Prostate gland (tissue), 2 donors: ENCODE results near the gene HOXA11. TPM values are rescaled to one million over a fixed set of nuclear protein-coding genes. Genes with fewer than 3 reads are reported as not detected.
A peak's percentile ranks its signal among the peaks of the same experiment; 100 is the strongest.

Source experiments
- DNase-seq: peaks from one replicate; pipeline ENCODE4 v3.0.0-alpha.2; 2019; ENCODE audit warnings: low spot score
- H3K27ac ChIP-seq, 2 donors: fragments of 200-600 bp; sonication (generic); 2 replicates each; pipeline ENCODE4 v1.5.1; 2017 to 2019
- H3K27me3 ChIP-seq: fragments of 200-600 bp; sonication (generic); replicated peaks from 2 replicates; pipeline ENCODE4 v1.5.1; 2019; ENCODE audit not compliant: insufficient read depth
- H3K36me3 ChIP-seq, 2 donors: fragments of 200-600 bp; sonication (generic); 1 replicate in 1 of 2; 2 replicates in 1 of 2; pipeline versions ENCODE4 v1.5.1 to v1.8.1; 2017 to 2019
- H3K4me1 ChIP-seq: fragments of 200-600 bp; sonication (generic); replicated peaks from 2 replicates; pipeline ENCODE4 v1.5.1; 2019
- H3K4me3 ChIP-seq, 2 donors: fragments of 200-600 bp; sonication (generic); 2 replicates each; pipeline ENCODE4 v1.5.1; 2017 to 2019
- H3K9me3 ChIP-seq: fragments of 200-600 bp; sonication (generic); 2 replicates; pipeline ENCODE4 v1.5.1; 2017
- POLR2A ChIP-seq: fragments of 450-650 bp; IDR thresholded peaks from one replicate; pipeline ENCODE4 v1.6.1; 2016; ENCODE audit warnings: antibody characterized with exemption, mild to moderate bottlenecking
- POLR2AphosphoS5 ChIP-seq: sonication (generic); formaldehyde crosslinking; IDR thresholded peaks from one replicate; pipeline ENCODE4 v1.6.1; 2017; ENCODE audit warnings: antibody characterized with exemption
- WGBS: methylation state at CpG from one replicate; pipeline ENCODE4 v1.1.5; 2018; 5-methylcytosine and 5-hydroxymethylcytosine counted together
- intact Hi-C: fragments of 100-400 bp; cut with DNase I; formaldehyde crosslinking; loops from one replicate; pipeline ENCODE4 v1.14.2; 2022
- total RNA-seq, 2 donors: library from RNA; depleted of rRNA; stranded (reverse); fragments of >200 nt; gene quantifications; one replicate each; pipeline ENCODE4 v1.1.0, GENCODE V29; 2016
- TF ChIP-seq, protein P1 (sequence below), 4 experiments: fragments of 200-600 bp in 2 of 4; fragments of 450-650 bp in 2 of 4; sonication (generic) in 2 of 4; IDR thresholded peaks; 1 replicate in 3 of 4; 2 replicates in 1 of 4; pipeline ENCODE4 v1.5.1; 2016 to 2019; ENCODE audit warnings: antibody characterized with exemption in 4 of 4, mild to moderate bottlenecking in 2 of 4, moderate library complexity in 2 of 4

Gene HOXA11
- total RNA-seq, 2 donors from 2014 or later: 8.5 to 9.8 TPM

DNA sequence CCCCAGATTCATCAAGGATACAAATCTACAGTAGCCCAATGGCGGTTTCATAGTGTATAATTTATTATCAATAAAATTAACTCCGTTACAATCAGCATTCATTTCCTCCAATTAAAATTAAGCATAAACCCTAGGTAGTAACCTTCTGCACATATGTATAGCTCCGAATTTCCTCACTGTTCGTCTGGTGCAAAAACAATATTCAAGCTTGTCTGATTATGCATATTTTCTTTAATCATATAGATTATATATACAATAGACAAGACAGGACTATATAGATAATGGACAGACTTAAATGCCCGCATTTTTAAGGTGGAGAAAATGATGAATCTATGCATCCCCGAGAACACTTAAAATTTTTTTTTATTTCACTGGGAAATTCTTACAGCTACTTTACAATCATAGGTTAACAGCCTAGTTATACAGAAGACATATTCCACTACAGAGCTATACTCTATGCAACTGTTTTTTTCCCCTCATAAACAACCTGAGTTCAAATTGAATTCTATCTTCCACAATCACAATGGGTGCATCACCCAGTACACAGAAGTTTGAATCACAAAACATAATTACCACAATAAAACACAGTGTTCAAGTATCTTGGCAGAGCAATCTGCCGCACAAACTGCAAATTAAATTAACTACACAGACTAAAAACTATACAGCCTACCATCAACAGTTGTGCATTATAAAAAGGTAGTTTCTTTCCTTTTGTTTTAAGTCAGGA is 22.3 kb downstream of the HOXA11 start:
- WGBS: 28% methylated on average over 7 of the region's 7 CpGs
- Histone ChIP-seq H3K27ac (peak overlapping the region; percentile 96), H3K36me3 (no peaks in the 10 kb centered on the region), H3K4me3 (peak overlapping the region; percentile 61 to 80), H3K9me3 (no peaks in the 10 kb centered on the region), H3K27me3 (no peaks in the 10 kb centered on the region), H3K4me1 (no peaks in the 10 kb centered on the region)
- TF ChIP-seq POLR2A: no peak
- TF ChIP-seq POLR2AphosphoS5: no peak
- TF ChIP-seq, protein P1, sequence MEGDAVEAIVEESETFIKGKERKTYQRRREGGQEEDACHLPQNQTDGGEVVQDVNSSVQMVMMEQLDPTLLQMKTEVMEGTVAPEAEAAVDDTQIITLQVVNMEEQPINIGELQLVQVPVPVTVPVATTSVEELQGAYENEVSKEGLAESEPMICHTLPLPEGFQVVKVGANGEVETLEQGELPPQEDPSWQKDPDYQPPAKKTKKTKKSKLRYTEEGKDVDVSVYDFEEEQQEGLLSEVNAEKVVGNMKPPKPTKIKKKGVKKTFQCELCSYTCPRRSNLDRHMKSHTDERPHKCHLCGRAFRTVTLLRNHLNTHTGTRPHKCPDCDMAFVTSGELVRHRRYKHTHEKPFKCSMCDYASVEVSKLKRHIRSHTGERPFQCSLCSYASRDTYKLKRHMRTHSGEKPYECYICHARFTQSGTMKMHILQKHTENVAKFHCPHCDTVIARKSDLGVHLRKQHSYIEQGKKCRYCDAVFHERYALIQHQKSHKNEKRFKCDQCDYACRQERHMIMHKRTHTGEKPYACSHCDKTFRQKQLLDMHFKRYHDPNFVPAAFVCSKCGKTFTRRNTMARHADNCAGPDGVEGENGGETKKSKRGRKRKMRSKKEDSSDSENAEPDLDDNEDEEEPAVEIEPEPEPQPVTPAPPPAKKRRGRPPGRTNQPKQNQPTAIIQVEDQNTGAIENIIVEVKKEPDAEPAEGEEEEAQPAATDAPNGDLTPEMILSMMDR (IDR thresholded peaks at IDR 0.05): no peak
- intact Hi-C loops: no loop called here
- DNase-seq: no peak

DNA sequence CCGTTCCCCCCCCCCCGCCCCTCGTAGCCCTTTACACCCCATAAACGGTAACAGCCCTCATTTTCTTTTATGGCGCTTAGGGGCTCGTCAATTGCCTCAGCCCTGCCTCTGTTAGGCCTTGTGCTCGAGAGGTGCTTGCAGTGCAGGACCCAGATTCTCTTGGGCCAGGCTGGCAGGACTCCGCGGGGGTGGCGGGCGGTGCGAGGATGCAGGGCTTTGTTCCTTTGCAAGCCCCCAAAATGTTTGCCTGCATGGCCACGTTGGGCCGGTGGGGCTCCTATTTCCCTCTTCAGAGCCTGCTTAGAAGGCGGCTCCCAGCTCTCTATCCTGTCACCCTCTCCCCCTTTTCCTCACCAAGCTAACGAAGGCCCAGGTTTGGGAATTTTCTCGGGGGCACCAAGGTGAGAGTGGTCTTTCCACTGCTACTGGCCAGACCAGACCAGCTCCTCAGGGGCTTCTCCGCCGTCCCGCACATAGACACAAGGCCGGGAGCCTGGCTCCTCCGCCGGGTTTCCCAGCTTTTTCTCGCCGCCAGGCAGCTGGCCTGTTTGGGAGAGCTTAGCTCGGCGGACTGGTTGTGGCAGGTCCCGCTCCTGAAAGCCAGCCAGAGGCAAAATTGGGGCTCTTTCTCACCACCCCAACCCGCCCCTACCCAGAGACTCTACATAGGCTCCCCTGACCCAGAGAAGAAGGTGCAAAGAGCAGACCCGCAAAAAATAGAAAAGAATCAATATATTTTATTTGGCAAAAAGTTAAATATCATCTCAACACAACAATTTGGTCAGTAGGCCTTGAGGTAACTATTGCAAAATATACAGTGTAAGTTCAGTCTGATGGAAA is 23.1 kb downstream of the HOXA11 start:
- H3K27me3 ChIP-seq: no peaks in the 10 kb centered on the region
- no peaks in the 10 kb centered on the region for H3K9me3 ChIP-seq
- H3K36me3 ChIP-seq: no peaks in the 10 kb centered on the region
- 40% methylated on average over 28 of the region's 30 CpGs for WGBS
- peak overlapping the region; percentile 61 to 80 for H3K4me3 ChIP-seq
- peak overlapping the region; percentile 73 to 96 for H3K27ac ChIP-seq
- TF ChIP-seq, protein P1 (IDR thresholded peaks at IDR 0.05): peak in 1 of 4 experiments; percentile 2
- no peak for TF ChIP-seq POLR2AphosphoS5
- intact Hi-C loops: loop anchor here (1.0 to 2.0 kb wide), 2 partner anchors 476 to 791 kb away; no protein-coding TSS in a partner anchor
- H3K4me1 ChIP-seq: no peaks in the 10 kb centered on the region
- no peak for DNase-seq

GRCh38 chr7:27161214-27161720 is 23.8 kb downstream of the HOXA11 start:
- Histone ChIP-seq H3K9me3 (no peaks in the 10 kb centered on the region), H3K4me3 (peak overlapping the region; percentile 61 to 80), H3K27ac (peak overlapping the region; percentile 73 to 96), H3K36me3 (no peaks in the 10 kb centered on the region), H3K27me3 (no peaks in the 10 kb centered on the region), H3K4me1 (no peaks in the 10 kb centered on the region)
- TF ChIP-seq POLR2AphosphoS5: no peak
- TF ChIP-seq, protein P1 (IDR thresholded peaks at IDR 0.05): peak in 1 of 4 experiments; percentile 4
- TF ChIP-seq POLR2A: no peak
- no peak for DNase-seq
- intact Hi-C loops: loop anchor here (1.0 to 2.0 kb wide), 2 partner anchors 475 to 790 kb away; no protein-coding TSS in a partner anchor
- WGBS: 4% methylated on average over 26 of the region's 27 CpGs

GRCh38 chr7:27160546-27161213 is 24.4 kb downstream of the HOXA11 start:
- WGBS: 7% methylated on average over 31 of the region's 54 CpGs
- H3K36me3 ChIP-seq: no peaks in the 10 kb centered on the region
- no peaks in the 10 kb centered on the region for H3K9me3 ChIP-seq
- H3K4me3 ChIP-seq: peak overlapping the region; percentile 61 to 80
- peaks cover under 1% of the 10 kb centered on the region for H3K4me1 ChIP-seq
- peak overlapping the region; percentile 73 to 96 for H3K27ac ChIP-seq
- TF ChIP-seq, protein P1 (IDR thresholded peaks at IDR 0.05): peak; percentile 98 to 100 (median 100)
- TF ChIP-seq POLR2AphosphoS5 (peak; percentile 65), POLR2A (peak; percentile 8)
- intact Hi-C loops: loop anchor here (1.0 to 2.0 kb wide), 2 partner anchors 474 to 790 kb away; no protein-coding TSS in a partner anchor
- peak; percentile 90 for DNase-seq
- H3K27me3 ChIP-seq: no peaks in the 10 kb centered on the region
